NCI-H69 (cell line): ENCODE results near the gene TJAP1.
"Not testable (repeated sequence)": the region's sequence is repeated elsewhere in the genome, so short reads cannot be mapped to it uniquely, and the experiment has no call there.

ENCODE experiments used
- DNase-seq: peaks from one replicate; lab custom pipeline; 2025; lab: John Stamatoyannopoulos, UW

Gene TJAP1

DNA sequence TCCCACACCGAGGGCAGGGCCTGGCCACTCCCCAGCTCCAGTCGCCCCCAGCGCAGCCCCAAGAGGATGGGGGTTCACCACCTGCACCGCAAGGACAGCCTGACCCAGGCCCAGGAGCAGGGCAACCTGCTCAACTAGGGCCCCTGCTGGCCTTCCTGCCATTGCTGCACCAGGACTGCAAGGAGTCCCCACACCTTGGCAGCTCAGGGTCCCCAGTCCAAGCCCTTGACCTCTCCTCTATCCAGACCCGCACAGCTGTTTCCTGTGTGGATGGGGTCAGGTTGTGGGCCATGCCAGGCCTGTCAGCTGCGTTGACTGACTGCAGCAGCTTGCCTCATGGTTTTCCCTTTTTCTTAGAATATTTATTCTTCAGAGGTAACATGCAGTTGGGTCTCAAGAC, 28.3 kb downstream of the TJAP1 start:
- DNase-seq = no peak

DNA sequence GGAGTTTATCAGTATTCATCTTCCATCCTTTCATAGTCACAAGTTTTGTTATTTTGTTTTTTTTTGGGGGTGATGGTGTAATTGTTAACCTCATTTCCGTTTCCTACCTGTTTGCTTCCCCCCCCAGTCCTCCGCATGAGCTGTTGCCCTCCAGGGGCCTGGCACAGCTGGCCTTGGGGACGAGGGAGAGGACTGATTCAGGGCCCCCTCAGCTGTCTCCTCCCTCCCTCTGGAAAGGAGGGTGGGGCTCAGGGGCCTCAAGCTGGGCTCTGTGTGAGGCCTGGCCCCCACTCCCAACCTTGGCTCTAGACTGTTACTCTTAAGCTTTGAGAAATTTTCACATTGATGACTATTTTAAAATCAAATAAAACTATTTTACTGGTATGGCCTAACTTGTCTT, 28.8 kb downstream of the TJAP1 start:
- DNase-seq = no peak

DNA sequence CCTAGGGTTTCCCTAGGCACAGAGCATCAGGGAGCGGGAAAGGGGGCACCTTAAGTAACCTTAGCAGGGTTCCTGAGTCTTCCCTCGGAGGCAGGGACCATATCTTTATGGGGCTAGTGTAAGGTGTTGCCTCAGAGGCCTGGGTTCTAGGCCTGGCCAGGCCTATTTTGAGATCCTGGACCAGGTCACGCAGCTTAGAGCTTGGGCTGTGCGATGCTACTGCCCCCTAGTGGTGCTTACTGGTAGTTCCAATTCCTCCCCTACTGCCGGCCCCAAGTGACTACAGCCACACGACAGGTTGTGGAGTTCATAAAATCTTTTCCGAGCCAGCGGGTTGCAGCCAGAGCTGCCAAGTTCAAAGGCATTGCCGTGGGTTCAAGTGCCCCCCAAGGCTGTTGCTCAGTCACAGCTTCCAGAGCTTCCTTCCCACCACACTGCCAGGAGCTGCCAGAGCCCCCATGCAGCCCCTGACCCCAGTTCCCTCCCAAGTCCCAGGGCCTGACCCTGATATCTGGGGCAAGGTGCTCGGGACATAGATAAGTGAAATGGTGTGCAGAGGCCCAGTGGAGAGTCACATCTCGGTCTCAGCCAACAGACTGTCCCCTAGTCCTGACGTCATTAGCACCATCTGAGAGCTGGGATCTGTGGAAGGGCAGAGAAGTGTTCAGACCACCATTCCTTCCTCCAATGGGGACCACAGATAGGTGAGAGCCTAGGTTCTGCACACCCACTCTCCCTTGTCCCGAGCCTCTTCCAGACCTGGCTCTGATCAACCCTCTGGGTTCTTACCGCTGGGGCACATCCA, 29.5 kb downstream of the TJAP1 start:
- DNase-seq = peak; percentile 77

DNA sequence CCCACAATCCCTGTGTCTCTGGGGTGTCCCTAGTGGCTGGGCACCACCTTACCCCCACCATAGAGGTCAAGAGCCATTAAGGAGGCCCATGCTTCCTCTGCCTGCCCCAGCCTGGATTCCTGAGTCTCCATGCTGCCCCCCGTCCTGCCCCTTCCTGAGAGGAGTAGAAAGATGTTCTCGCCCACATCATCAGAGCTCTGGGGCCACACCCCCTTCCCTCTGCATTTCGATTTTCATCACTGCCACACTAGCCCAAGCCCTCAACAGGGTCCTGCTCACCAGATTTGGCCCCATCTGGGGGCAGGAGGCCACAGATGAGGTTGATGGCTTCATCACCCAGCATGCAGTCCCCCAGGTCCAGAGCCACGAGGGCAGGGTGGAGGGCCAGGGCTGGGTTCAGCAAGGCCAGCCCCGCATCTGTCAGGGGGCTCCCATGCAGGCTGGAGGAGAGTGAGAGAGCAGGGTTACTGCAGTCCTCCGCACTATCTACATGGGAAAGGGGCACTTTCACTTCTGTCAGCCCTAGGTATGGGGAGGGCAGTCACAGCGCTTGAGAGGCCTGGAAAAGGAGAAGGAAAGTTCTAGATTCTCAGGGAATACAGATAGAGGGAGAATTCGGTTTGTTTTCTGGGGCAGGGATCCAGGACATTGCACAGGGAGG, 31.2 kb downstream of the TJAP1 start:
- no peak for DNase-seq

DNA sequence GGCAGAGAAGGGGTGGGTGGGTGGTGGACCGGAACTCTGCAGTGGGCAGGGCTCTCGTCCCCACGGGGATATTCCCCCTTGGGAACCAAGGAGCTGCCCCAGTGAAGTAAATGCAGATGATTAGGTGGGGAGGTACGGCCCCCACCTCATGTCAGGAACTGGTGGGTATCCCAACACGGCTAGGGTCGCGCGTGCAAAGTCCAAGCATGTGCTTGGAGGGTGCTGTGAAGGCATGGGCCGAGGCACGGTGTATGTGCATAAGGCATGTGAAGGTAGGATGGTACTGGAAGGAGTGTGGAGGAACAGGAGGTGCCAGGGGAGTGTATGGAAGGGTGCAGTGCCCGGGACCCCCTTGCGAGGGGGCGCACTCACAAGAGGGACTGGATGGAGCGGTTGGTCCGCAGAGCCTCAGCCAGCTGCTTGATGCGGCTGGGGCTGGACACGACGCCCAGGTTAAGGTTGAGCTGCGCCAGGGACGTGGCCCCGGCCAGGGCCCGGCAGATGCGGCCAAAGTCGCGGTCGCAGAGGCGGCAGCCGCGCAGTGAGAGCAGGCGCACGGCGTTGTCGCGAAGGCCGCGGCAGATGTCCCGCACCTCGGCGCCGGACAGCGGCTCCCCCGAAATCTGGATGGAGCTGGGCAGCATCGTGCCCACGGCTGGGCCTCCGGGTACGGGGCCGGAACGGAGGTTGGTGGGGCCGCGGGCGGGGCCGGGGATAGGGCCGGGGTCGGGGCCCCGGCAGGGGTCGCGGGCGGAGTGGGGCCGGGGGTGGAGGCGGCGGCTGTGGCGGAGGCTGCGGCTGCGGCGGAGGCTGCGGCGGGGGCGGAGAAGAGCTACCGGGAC, 32.0 kb downstream of the TJAP1 start:
- peak; percentile 32 for DNase-seq

DNA sequence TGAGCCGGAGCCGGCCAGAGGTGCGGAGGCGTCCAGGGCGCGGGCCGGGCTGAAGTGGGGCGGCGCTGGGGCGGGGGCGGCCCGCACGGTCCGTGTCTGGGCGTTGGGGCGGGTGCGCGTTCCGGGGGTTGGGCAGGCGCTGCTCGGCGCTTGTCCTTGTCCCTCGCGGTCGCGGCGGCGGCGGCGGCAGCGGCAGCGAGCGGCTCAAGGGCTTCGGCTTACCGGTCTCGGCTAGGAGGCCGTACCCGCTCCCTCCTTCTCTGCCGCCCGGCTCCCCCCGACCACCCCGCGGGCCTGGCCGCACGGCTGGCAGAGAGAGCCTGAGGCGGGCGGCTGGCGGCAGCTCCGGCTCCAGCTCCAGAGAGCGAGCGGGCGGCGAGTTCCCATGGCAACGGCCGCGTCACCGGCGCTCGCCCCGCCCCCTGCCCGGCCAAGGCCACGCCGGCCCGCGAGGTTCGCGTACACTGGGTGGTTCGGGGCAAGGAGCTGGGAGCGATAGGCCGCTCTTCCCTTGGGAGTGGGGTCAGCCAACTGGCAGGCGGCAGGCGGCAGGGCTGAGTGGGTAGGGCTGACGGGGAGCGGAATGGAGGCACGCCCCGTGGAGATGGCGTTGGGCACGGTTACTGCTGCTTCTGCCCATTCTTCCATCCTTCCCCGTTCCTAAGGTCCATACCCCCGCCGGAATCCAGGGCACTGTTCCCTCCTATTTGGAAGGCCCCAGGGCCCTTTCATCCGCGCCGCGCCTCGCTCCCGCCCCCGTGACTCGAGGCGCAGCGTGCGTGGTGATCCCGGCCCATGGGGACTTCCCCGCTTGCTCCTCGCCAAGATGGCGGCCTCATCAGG, 32.8 kb downstream of the TJAP1 start, which contains the start of gene LRRC73:
LRRC73 (minus strand) TSS at position 363 of the 843 bp plus-strand sequence. CDS start 561 bp downstream, outside the sequence.
- DNase-seq = peak; percentile 93

DNA sequence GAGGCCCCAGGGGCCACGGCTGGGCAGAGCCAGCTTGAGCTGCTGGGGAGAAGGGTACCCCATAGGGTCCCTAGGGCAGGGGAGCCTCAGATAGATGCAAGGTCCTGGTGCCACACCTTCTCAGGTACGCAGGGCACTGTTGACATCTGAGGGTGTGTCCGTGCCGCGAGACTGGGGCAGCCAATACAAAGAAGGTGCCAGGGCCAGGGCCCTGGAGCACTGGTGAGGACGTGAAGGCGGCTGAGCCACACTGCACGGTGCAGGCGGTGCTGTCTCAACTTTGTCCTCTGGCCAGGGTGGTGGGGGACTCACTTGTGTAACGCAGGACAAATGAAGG, 33.4 kb downstream of the TJAP1 start:
- DNase-seq = no peak

DNA sequence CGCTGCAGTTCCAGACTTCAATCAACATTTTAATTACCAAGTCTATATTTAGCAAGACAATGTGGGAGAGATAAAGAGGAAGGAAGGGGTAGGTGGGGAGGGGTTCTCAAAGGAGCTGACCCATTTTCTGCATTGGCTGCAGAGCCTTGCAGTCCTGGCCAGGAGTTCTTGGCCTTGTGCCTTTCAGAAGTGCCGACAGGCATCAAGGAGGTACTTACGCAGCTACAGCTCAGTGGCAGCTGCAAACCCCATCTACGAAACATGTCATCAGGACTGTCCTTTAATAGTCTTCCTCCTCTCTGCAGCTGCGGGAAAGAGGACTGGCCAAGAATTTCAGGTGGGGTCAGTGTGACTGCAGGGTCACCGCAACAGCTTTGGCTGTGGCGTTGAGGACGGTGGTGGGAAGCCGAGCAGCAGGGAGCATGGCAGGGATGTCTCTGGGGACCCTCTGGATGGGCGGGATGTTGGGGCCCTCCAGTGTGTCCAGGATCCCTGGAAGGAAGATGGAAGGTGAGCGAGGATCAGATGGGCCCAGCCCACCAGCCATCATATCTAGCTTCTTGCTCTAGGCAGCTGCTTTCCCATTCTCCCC, 34.5 kb downstream of the TJAP1 start:
- DNase-seq = no peak

DNA sequence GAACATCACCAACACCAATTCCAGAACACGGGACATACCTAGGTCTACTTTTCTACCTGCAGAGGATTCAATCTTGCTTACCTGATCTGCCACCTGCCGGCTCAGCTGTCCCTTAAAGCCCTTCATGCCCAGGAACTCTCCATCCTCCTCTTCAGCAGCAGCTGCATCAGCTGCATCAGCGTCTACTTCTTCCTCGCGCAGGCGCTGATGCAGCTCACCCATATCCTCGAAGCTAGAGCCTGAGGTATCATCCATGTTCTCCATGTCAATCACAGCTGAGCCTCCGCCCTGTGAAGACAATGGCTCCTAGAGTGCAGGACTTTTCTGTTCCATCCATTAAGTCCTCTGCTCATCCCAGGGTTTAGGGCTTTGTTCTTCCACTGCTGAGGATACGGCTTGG, 38.4 kb downstream of the TJAP1 start:
- DNase-seq = no peak

DNA sequence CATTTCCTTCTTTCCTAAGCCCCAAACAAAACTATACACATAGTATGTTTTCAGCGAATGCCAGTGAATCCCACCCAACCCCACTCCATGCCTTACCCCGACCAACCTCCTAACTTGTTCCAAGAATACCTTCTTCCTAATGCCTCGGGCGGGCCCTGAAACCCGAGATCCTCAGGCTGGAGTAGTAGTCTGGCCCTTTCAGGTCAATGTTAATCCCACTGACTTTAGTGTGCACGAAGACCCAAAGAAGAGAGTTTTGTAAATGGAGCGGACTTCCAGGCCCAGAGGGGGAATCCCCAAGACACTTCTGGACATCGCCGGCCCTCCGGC, 39.0 kb downstream of the TJAP1 start:
- DNase-seq = no peak

DNA sequence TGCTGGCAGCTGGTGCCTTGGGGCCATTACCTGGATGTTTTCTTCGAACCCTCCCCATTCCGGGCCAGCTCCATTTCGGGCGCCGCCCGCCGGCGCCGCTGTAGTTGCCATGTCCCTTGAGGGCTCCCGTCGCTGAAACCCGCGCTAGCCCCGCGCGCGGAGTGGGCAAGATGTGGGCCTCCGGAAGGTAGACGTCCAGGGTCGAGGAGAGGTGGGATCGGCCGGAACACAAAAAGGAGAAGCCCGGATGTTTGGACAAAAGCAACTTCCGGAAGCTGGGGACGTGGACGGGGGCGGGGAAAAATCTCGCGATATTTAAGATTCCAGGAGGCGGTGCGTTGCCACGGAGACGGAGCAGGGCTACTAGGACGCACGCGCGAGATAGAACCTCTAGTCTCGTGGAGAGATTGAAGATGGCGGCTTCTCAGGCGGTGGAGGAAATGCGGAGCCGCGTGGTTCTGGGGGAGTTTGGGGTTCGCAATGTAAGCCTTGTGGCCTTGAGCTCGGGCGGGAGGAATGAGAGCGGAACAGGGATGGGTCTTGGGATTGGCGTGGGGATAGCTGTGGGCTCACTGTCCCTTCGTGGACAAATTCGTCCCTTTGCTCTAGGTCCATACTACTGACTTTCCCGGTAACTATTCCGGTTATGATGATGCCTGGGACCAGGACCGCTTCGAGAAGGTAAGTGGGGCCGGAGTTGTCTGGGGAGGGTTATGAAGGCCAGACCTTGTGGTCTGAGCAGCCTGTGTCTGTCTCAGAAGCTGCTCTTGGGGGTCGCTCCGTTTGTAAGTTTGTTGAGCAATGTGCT, 39.5 kb downstream of the TJAP1 start, which contains the start of the genes POLR1C and YIPF3:
POLR1C (plus strand) TSS at position 393 of the 808 bp plus-strand sequence; CDS start at position 414, 21 bp downstream.
YIPF3 (minus strand) TSS at position 230 of the 808 bp plus-strand sequence; CDS start at position 111, 119 bp downstream.
- peak; percentile 99 for DNase-seq

DNA sequence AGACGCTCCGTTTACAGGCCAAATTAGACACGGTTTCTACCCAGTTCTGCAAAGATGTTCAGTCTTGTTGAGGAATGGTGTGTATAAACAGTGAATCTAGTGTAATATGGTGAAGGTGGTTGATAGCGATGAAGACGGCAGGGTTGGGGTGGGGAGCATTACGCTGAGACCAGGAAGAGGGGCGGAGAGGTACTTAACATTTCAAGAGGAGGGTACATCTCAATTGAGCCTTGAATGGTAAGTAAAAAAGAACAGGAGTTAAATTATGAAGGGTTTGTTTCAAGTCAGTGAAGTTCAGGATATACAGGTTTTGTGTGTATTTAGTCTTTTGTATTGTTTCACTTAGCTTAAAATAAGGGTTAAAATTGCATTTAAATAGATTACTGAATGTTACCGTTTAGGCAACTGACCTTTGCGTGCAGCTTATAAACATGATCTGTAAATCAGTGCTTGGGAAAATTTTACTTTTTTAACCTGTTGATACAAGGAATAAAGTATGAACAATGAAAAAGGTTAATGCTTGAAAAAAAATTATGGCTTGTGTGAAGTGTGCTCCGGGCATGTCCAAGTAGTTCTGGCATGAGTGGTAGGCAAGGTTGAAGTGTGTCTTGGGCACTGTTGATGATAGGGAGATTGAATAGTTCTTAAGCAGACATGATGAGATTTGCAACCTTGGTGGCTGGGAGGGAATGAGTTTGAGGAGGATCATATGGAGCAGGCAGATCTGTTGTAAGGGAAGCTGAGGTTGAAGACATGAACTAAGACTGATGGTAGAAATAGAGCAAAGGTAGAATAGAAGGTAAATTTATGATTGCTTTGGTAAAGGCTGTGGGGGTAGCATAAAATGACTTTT, 40.4 kb downstream of the TJAP1 start:
- DNase-seq = peak; percentile 51

DNA sequence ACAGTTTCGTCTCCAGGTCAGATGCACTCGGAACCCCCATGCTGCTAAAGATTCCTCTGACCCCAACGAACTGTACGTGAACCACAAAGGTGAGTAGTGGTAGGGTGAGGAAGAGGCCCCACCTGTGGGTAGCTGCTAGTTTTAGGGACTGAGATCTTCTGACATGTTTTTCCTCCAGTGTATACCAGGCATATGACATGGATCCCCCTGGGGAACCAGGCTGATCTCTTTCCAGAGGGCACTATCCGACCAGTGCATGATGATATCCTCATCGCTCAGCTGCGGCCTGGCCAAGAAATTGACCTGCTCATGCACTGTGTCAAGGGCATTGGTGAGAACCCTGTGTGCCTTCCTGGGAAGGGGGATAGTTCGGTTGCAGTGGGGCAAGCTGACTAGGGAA, 42.7 kb downstream of the TJAP1 start:
- no peak for DNase-seq

DNA sequence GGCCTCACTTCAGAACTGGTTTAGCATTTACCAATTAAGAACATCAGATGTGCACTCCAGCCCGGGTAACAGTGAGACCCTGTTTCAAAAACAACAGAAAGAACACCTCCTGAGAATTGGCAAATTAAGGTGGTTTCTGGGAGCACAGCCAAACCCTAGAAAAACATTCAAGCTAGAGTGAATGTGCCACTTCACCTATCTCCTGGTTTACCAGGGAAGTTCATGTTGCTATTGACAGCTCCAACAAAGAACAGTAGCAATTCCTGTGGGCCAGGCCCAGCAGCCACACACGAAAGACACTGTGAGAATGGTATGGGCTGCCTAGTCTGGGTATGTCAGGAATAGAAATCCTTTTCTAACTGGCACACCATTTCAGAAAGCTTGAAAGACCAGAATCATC, 44.5 kb downstream of the TJAP1 start:
- DNase-seq = no peak

DNA sequence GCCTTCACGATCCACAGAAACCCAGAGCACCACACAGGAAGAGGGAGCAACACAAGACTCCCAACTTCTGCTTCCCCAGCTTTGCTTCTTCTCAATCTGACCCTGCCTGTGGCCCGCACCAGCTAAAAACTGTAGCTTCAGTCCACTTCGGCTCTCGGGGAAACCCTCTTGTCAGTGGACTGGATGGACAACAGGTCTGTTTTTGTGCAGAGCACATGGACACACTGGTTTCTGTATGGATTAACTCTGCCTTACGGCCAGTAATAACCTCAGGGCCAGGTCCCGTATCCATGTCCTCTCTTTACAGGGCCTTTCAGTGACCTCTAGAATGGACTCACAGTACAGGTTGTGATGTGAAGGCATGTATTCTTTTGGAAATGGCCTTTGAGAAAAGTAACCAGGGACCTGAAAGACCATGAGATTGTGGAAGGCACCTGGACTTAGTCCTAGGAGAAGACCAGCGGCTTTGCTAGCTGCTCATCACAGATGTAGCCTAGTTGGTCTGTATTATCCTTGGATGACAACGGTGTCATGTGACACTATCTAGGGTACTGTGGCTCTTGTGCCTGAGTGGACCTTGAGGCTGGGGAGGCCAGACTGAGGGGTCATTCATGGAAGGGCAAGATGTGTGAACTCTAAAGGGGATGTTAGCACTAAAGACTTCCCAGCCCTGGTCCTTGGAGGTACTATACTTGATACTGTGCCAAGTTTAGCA, 45.3 kb downstream of the TJAP1 start:
- no peak for DNase-seq

DNA sequence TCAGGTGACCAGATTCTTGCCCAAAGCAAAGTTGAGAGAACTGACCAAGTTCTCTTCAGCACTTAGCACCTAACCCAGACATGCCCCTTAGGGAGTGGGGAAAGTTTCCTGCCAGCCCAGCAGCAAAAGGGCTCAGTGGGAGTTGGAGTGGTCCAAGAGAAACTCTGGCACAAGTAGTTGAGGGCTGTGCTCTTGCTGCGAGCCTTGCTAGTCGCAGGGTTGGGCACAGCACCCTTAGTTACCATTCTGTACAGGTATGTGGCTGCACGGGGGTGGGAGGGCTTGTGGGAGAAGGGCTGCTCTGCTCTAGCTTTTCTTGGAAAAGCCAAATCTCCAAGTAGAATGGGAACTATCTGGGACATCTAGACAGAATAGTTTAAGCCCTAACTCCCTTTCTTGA, 45.9 kb downstream of the TJAP1 start:
- DNase-seq = no peak

DNA sequence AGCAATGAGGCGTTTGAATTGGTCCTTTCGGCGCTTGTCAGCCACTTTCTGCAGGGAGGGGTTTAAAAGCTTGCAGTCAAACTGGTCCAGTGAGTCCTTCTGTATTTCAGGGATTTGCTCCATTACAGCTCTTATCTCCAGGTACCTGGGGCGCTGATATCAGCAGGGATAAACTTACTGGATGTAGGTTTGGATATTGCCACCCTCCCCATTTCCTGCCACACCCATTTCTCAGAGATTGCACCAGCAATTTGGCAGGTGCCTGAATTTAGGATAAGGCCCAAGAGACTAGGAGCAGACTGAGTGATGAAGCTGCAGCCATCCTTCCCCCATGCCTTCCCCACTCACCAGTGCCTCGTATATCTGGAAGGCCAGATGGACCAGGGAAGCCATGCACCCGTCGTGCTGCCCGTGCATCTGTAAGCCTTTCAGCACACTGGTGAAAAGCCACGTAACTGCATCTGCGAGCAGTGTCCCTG, 47.2 kb downstream of the TJAP1 start:
- no peak for DNase-seq

DNA sequence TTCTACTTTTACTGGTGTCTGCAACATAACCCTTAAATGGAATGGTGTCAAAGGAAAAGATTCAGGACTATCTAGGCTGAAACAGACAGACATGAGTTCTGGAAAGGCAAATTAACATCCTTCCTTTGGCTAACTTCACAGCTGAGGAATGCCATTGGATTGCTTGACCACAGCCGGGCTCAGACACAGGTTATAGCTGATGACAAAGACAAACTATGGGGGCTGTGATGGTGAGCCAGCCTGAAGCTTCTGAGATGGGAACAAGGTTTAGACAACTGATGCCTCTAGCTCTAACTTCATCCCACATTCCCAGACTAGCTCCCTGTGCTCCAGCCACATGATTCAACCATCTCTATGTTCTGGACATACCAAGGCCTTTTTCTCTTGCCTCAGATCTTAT, 54.8 kb downstream of the TJAP1 start:
- no peak for DNase-seq

DNA sequence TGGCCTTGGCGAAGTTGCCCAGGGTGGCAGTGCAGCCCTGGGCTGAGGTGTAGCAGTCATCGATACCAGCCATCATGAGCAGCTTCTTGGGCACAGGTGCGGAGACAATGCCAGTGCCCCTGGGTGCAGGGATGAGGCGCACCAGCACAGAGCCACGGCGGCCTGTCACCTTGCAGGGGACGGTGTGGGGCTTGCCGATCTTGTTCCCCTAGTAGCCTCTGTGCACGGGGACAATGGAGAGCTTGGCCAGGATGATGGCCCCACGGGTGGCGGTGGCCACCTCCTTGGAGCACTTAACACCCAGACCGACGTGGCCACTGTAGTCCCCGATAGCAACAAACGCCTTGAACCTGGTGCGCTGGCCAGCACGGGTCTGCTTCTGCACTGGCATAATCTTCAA, 61.6 kb downstream of the TJAP1 start:
- not testable (repeated sequence) for DNase-seq
